ENCODE measurements around the gene TOP1. TPM values are rescaled to one million over a fixed set of nuclear protein-coding genes. Genes with fewer than 3 reads are reported as not detected.

Gene TOP1
- total and polyA plus RNA-seq, 9 of the 15 experiments (the other 6 are each of a cell fraction or from before 2014, with no cell fraction given), result 26.4 to 127 (median 39.6) TPM

DNA sequence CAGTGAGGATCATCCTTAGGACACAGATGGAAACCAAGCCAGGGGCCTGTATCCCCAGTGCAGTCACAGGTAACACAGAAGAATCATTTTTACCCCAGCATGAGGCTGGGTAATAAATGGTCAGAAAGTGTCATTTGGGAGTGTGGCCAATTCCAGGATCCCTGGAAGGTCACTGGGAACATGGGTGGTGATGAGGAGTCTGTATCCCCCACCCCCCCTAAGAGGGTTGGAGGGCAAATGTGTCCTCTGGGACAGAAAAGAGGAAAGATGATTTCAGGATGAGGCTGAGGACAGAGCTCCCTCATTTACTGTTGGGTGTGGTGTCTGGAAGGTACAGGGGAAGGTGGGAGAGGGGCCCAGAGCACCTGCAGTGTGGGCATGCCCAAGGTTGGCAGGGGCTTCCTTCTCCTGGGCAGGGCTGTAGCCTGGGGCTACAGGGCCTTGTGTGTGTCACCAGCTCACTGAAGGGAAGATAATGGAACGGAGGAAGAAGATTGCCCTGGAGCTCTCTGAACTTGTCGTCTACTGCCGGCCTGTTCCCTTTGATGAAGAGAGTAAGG lies 143.2 kb downstream of the TOP1 start:
- ChIA-PET CTCF (ENCODE audit: low intra/inter-chr PET ratio) (interaction anchor here (3.0 kb wide), 1 partner anchor 168 kb away, joined by 50 read pairs; the partner anchor contains the start of gene LPIN3), POLR2A (interaction anchor here (0.7 to 0.8 kb wide), 2 partner anchors 66 to 78 kb away, joined by 3 to 4 read pairs; no protein-coding TSS in a partner anchor)
- Histone ChIP-seq H3K4me1 (replicated peaks in 1 of 2; ENCODE audit: control insufficient read depth in 2 of 2, insufficient read depth in 2 of 2, low read length in 2 of 2) (no peaks in the 10 kb centered on the region), H2AFZ (ENCODE audit: low read depth, low read length) (no peak overlapping the region), H3K4me2 (ENCODE audit: insufficient read depth, low read length) (no peak overlapping the region), H3K36me3 (ENCODE audit: control insufficient read depth, insufficient read depth, low read length) (peaks cover 83% of the 10 kb centered on the region; the same call in 2 of the 3 replicates), H3K9me1 (ENCODE audit: control insufficient read depth, insufficient read depth, low read length) (no peaks in the 10 kb centered on the region), H3K79me2 (ENCODE audit: control insufficient read depth, insufficient read depth, low read length) (no peaks in the 10 kb centered on the region), H3K9ac (ENCODE audit: insufficient read depth in 1 of 2, low read depth in 2 of 2, low read length in 2 of 2) (no peak overlapping the region), H3K27ac (ENCODE audit: extremely low read depth, low read depth, low read length) (no peak overlapping the region), H4K20me1 (replicated peaks; ENCODE audit: control insufficient read depth, insufficient read depth, low read length) (peaks cover 12% of the 10 kb centered on the region; the same call in 1 of the 2 replicates), H3K4me3 (no peak overlapping the region), H3K27me3 (ENCODE audit: control insufficient read depth in 2 of 2, insufficient read depth in 2 of 2, low read length in 2 of 2) (no peaks in the 10 kb centered on the region), H3K9me3 (replicated peaks; ENCODE audit: control insufficient read depth, insufficient read depth, low read depth, low read length) (no peaks in the 10 kb centered on the region)
- FAIRE-seq (no peak), ATAC-seq (no peak), DNase-seq (ENCODE audit: extremely low read depth in 1 of 4, low spot score in 3 of 4) (no peak)
- in situ Hi-C loops (cut with MboI), result no loop called here
- intact Hi-C loops (cut with micrococcal nuclease), result no loop called here
- BruUV-seq (replicated peaks), result no TSS peak
- WGBS (ENCODE audit: insufficient coverage, low coverage, missing lambda C conversion rate), result 94% methylated on average over 3 of the region's 3 CpGs
- TF ChIP-seq ZNF707 (CRISPR knock-in tag; conservative IDR thresholded peaks at IDR 0.05) (no peak), KLF16 (IDR thresholded peaks at IDR 0.05) (no peak), CREM (IDR thresholded peaks at IDR 0.05; ENCODE audit: low read depth) (no peak), CBX3 (IDR thresholded peaks at IDR 0.05; ENCODE audit: borderline replicate concordance in 1 of 2, low read length in 2 of 2) (no peak), RUNX1 (IDR thresholded peaks at IDR 0.05; ENCODE audit: low read depth) (no peak), CHCHD3 (CRISPR knock-in tag; IDR thresholded peaks at IDR 0.05) (no peak), FOXM1 (IDR thresholded peaks at IDR 0.05; ENCODE audit: low read depth) (no peak), FOXM1 (CRISPR knock-in tag; IDR thresholded peaks at IDR 0.05; ENCODE audit: low read depth) (no peak), ZNF197 (CRISPR knock-in tag; IDR thresholded peaks at IDR 0.05; ENCODE audit: low read depth) (no peak), ZEB2 (IDR thresholded peaks at IDR 0.05) (no peak), RB1 (IDR thresholded peaks at IDR 0.05; ENCODE audit: low read depth) (no peak), CCNT2 (IDR thresholded peaks at IDR 0.05; ENCODE audit: borderline replicate concordance, extremely low read depth, insufficient read length, low read depth, low read length) (no peak)
- TF ChIP-seq, protein P1, sequence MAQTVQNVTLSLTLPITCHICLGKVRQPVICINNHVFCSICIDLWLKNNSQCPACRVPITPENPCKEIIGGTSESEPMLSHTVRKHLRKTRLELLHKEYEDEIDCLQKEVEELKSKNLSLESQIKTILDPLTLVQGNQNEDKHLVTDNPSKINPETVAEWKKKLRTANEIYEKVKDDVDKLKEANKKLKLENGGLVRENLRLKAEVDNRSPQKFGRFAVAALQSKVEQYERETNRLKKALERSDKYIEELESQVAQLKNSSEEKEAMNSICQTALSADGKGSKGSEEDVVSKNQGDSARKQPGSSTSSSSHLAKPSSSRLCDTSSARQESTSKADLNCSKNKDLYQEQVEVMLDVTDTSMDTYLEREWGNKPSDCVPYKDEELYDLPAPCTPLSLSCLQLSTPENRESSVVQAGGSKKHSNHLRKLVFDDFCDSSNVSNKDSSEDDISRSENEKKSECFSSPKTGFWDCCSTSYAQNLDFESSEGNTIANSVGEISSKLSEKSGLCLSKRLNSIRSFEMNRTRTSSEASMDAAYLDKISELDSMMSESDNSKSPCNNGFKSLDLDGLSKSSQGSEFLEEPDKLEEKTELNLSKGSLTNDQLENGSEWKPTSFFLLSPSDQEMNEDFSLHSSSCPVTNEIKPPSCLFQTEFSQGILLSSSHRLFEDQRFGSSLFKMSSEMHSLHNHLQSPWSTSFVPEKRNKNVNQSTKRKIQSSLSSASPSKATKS (CRISPR knock-in tag; IDR thresholded peaks at IDR 0.05), result no peak
